ENCODE results near the gene CTNNA2.

Gene CTNNA2

GRCh38 chr2:79619442-79619841 is 106.6 kb downstream of the CTNNA2 start:
- no peak for DNase-seq

GRCh38 chr2:79619976-79620375 is 107.1 kb downstream of the CTNNA2 start:
- no peak for DNase-seq

- DNase-seq, result no peak
These were observed 107.8 kb downstream of the CTNNA2 start for GRCh38 chr2:79620679-79621078.

GRCh38 chr2:79621252-79621651 is 108.4 kb downstream of the CTNNA2 start:
- no peak for DNase-seq

- no peak for DNase-seq
These were observed 108.9 kb downstream of the CTNNA2 start for GRCh38 chr2:79621755-79622154.

GRCh38 chr2:79622508-79622907 is 109.7 kb downstream of the CTNNA2 start:
- no peak for DNase-seq

GRCh38 chr2:79627237-79627636 is 114.4 kb downstream of the CTNNA2 start:
- DNase-seq, result no peak

GRCh38 chr2:79630060-79630459 is 117.2 kb downstream of the CTNNA2 start:
- DNase-seq, result peak; percentile 7

GRCh38 chr2:79630972-79631557 is 118.2 kb downstream of the CTNNA2 start:
- no peak for DNase-seq

- DNase-seq, result peak; percentile 89
These were observed 125.6 kb downstream of the CTNNA2 start for GRCh38 chr2:79638410-79638809.

GRCh38 chr2:79638954-79639353 is 126.1 kb downstream of the CTNNA2 start:
- peak; percentile 44 for DNase-seq

- no peak for DNase-seq
These were observed 127.2 kb downstream of the CTNNA2 start for GRCh38 chr2:79640001-79640400.

- no peak for DNase-seq
These were observed 136.7 kb downstream of the CTNNA2 start for GRCh38 chr2:79649531-79649930.

- DNase-seq, result peak; percentile 20
These were observed 147.7 kb downstream of the CTNNA2 start for GRCh38 chr2:79660557-79660956.

GRCh38 chr2:79665091-79665490 is 152.2 kb downstream of the CTNNA2 start:
- no peak for DNase-seq

GRCh38 chr2:79666430-79666829 is 153.6 kb downstream of the CTNNA2 start:
- DNase-seq, result no peak

- DNase-seq, result no peak
These were observed 156.9 kb downstream of the CTNNA2 start for GRCh38 chr2:79669714-79670113.

GRCh38 chr2:79670198-79670597 is 157.3 kb downstream of the CTNNA2 start:
- DNase-seq, result no peak

- no peak for DNase-seq
These were observed 174.0 kb downstream of the CTNNA2 start for GRCh38 chr2:79686884-79687283.

GRCh38 chr2:79695248-79695647 is 182.4 kb downstream of the CTNNA2 start:
- no peak for DNase-seq

- DNase-seq, result no peak
These were observed 184.3 kb downstream of the CTNNA2 start for GRCh38 chr2:79697200-79697599.

- no peak for DNase-seq
These were observed 187.8 kb downstream of the CTNNA2 start for GRCh38 chr2:79700651-79701050.

- peak; percentile 68 for DNase-seq
These were observed 190.1 kb downstream of the CTNNA2 start for GRCh38 chr2:79702905-79703304.

- DNase-seq, result no peak
These were observed 198.2 kb downstream of the CTNNA2 start for GRCh38 chr2:79711098-79711497.

GRCh38 chr2:79713131-79713785 is 200.4 kb downstream of the CTNNA2 start:
- peak; percentile 26 for DNase-seq
